GM18861 (cell line): ENCODE measurements around the gene COPG1.
A peak's percentile ranks its signal among the peaks of the same experiment; 100 is the strongest.
"Not testable (repeated sequence)": the region's sequence is repeated elsewhere in the genome, so short reads cannot be mapped to it uniquely, and the experiment has no call there.

ENCODE experiments used
- ATAC-seq: cut with Tn5 transposase; IDR thresholded peaks from one replicate; pipeline ENCODE4 v1.9.1; 2021; ENCODE audit not compliant: unreplicated experiment

The COPG1 gene

GRCh38 chr3:129239991-129240390 lies 9.4 kb upstream of the COPG1 start:
- ATAC-seq = no peak

GRCh38 chr3:129240436-129240835 lies 9.0 kb upstream of the COPG1 start:
- ATAC-seq = no peak

GRCh38 chr3:129245141-129245540 lies 4.3 kb upstream of the COPG1 start:
- ATAC-seq = no peak

GRCh38 chr3:129245641-129246306 lies 3.6 kb upstream of the COPG1 start:
- ATAC-seq = peak; percentile 63

GRCh38 chr3:129246636-129247035 lies 2.8 kb upstream of the COPG1 start:
- no peak for ATAC-seq

- no peak for ATAC-seq
Observed at GRCh38 chr3:129248286-129248979, 973 bp upstream of the COPG1 start.

- ATAC-seq = no peak
Observed at GRCh38 chr3:129252748-129253147, 3.3 kb downstream of the COPG1 start.

GRCh38 chr3:129254536-129255230 lies 5.3 kb downstream of the COPG1 start:
- no peak for ATAC-seq

GRCh38 chr3:129256270-129256669 lies 6.9 kb downstream of the COPG1 start:
- no peak for ATAC-seq

- no peak for ATAC-seq
Observed at GRCh38 chr3:129257609-129258008, 8.2 kb downstream of the COPG1 start.

GRCh38 chr3:129259612-129260477 lies 10.4 kb downstream of the COPG1 start:
- ATAC-seq = no peak

GRCh38 chr3:129260606-129261005 lies 11.2 kb downstream of the COPG1 start:
- ATAC-seq = no peak

- ATAC-seq = no peak
Observed at GRCh38 chr3:129261894-129262293, 12.5 kb downstream of the COPG1 start.

GRCh38 chr3:129263161-129263910 lies 13.9 kb downstream of the COPG1 start:
- no peak for ATAC-seq

GRCh38 chr3:129264994-129265393 lies 15.6 kb downstream of the COPG1 start:
- ATAC-seq = not testable (repeated sequence)

- ATAC-seq = no peak
Observed at GRCh38 chr3:129266651-129267050, 17.2 kb downstream of the COPG1 start.

- no peak for ATAC-seq
Observed at GRCh38 chr3:129268396-129268795, 19.0 kb downstream of the COPG1 start.

GRCh38 chr3:129271674-129272073 lies 22.3 kb downstream of the COPG1 start:
- no peak for ATAC-seq

- ATAC-seq = peak; percentile 84
Observed at GRCh38 chr3:129276385-129276784, 27.0 kb downstream of the COPG1 start.

GRCh38 chr3:129277829-129278271 lies 28.4 kb downstream of the COPG1 start:
- no peak for ATAC-seq
